IMR-90 (cell line): ENCODE measurements around the gene DAB2. TPM values are rescaled to one million over a fixed set of nuclear protein-coding genes. Genes with fewer than 3 reads are reported as not detected.

Source experiments
- ATAC-seq: fragments of 200-7000 bp; cut with Tn5 transposase; 2 replicates; pipeline ENCODE4 v1.9.1; 2020; ENCODE audit warnings: low read depth, mild to moderate bottlenecking, moderate library complexity
- BruUV-seq: library from RNA; stranded (reverse); fragments of 400-500 nt; replicated peaks from 2 replicates; lab custom pipeline; 2021; lab: Mats Ljungman, UMichigan
- CTCF ChIA-PET: fragments of 300-600 bp; formaldehyde crosslinking; extraction: SDS; loops from one replicate; lab custom pipeline; 2021; ENCODE audit warnings: antibody characterized with exemption; lab: Yijun Ruan, JAX
- POLR2A ChIA-PET: fragments of 300-600 bp; sonication (Branson Sonifier 250); formaldehyde crosslinking; loops from one replicate; lab custom pipeline; 2022; ENCODE audit warnings: antibody characterized with exemption; ENCODE audit not compliant: unreplicated experiment; lab: Charles Lee
- DNase-seq: peaks from one replicate; pipeline ENCODE4 v3.0.0; 2013
- H2AFZ ChIP-seq: replicated peaks from 2 replicates; pipeline ENCODE3; 2013; ENCODE audit warnings: low read length, mild to moderate bottlenecking; ENCODE audit not compliant: poor library complexity
- H2AK5ac ChIP-seq: 2 replicates; pipeline ENCODE4 v1.6.1; 2013; ENCODE audit warnings: low read depth, low read length, inconsistent platforms
- H2AK9ac ChIP-seq: replicated peaks from 2 replicates; pipeline ENCODE3; 2013; ENCODE audit warnings: mild to moderate bottlenecking, low read depth, low read length, moderate library complexity; ENCODE audit not compliant: poor library complexity
- H2BK120ac ChIP-seq: 2 replicates; pipeline ENCODE4 v1.6.1; 2013; ENCODE audit warnings: low read depth, low read length, inconsistent platforms
- H2BK15ac ChIP-seq: 3 replicates; pipeline ENCODE4 v1.6.1; 2013; ENCODE audit warnings: low read depth, low read length, inconsistent platforms
- H2BK20ac ChIP-seq: 2 replicates; pipeline ENCODE4 v1.6.1; 2013; ENCODE audit warnings: low read depth, mild to moderate bottlenecking, inconsistent platforms, low read length, moderate library complexity
- H2BK5ac ChIP-seq: 2 replicates; pipeline ENCODE4 v1.6.1; 2013; ENCODE audit warnings: mild to moderate bottlenecking, low read depth, low read length, inconsistent platforms; ENCODE audit not compliant: poor library complexity, severe bottlenecking
- H3K14ac ChIP-seq: replicated peaks from 2 replicates; pipeline ENCODE4 v1.6.1; 2013; ENCODE audit warnings: low read depth, low read length, inconsistent platforms
- H3K18ac ChIP-seq: 2 replicates; pipeline ENCODE4 v1.6.1; 2013; ENCODE audit warnings: low read depth, low read length, control low read depth
- H3K23ac ChIP-seq: 2 replicates; pipeline ENCODE4 v1.6.1; 2013; ENCODE audit warnings: low read depth, low read length, inconsistent platforms
- H3K27ac ChIP-seq: 2 replicates; pipeline ENCODE4 v1.5.1; 2013; ENCODE audit warnings: mild to moderate bottlenecking, control low read depth, low read length; ENCODE audit not compliant: insufficient read depth
- H3K27me3 ChIP-seq: 2 replicates; pipeline ENCODE4 v1.6.1; 2013; ENCODE audit warnings: low read length; ENCODE audit not compliant: control insufficient read depth, insufficient read depth
- H3K36me3 ChIP-seq: 2 replicates; pipeline ENCODE4 v1.6.1; 2013; ENCODE audit warnings: low read length, mixed read lengths; ENCODE audit not compliant: control insufficient read depth, insufficient read depth
- H3K4ac ChIP-seq: 2 replicates; pipeline ENCODE4 v1.6.1; 2013; ENCODE audit warnings: low read depth, low read length, inconsistent platforms
- H3K4me1 ChIP-seq: 2 replicates; pipeline ENCODE4 v1.6.1; 2013; ENCODE audit warnings: low read length, mixed read lengths; ENCODE audit not compliant: control insufficient read depth, insufficient read depth
- H3K4me2 ChIP-seq: 2 replicates; pipeline ENCODE4 v1.6.1; 2013; ENCODE audit warnings: low read depth, mild to moderate bottlenecking, control low read depth, low read length, moderate library complexity
- H3K4me3 ChIP-seq: 2 replicates; pipeline ENCODE4 v1.5.1; 2013; ENCODE audit warnings: low read depth, mild to moderate bottlenecking, control low read depth, low read length, moderate library complexity; ENCODE audit not compliant: insufficient read depth
- H3K56ac ChIP-seq: 2 replicates; pipeline ENCODE4 v1.6.1; 2013; ENCODE audit warnings: low read length, inconsistent platforms; ENCODE audit not compliant: insufficient read depth; ENCODE audit errors: extremely low read depth
- H3K79me1 ChIP-seq, 2 experiments: 2 replicates each; pipeline ENCODE4 v1.6.1; 2013; ENCODE audit warnings: low read length in 2 of 2, inconsistent platforms in 1 of 2, low read depth in 1 of 2
- H3K9ac ChIP-seq: 2 replicates; pipeline ENCODE4 v1.6.1; 2013; ENCODE audit warnings: low read depth, low read length, control low read depth
- H3K9me1 ChIP-seq: 2 replicates; pipeline ENCODE4 v1.6.1; 2013; ENCODE audit warnings: low read length, inconsistent platforms; ENCODE audit not compliant: insufficient read depth
- H3K9me3 ChIP-seq: 2 replicates; pipeline ENCODE4 v1.6.1; 2013; ENCODE audit warnings: low read length; ENCODE audit not compliant: control insufficient read depth, insufficient read depth
- H4K20me1 ChIP-seq: 2 replicates; pipeline ENCODE4 v1.6.1; 2013; ENCODE audit warnings: low read length, inconsistent platforms; ENCODE audit not compliant: insufficient read depth
- H4K5ac ChIP-seq: 2 replicates; pipeline ENCODE4 v1.6.1; 2013; ENCODE audit warnings: mild to moderate bottlenecking, low read depth, low read length, control low read depth
- H4K8ac ChIP-seq, 2 experiments: 2 replicates each; pipeline ENCODE4 v1.6.1; 2013; ENCODE audit warnings: low read depth in 2 of 2, low read length in 2 of 2, control low read depth in 1 of 2, inconsistent platforms in 1 of 2
- H4K91ac ChIP-seq: 2 replicates; pipeline ENCODE4 v1.6.1; 2013; ENCODE audit warnings: low read depth, low read length, inconsistent platforms; ENCODE audit not compliant: insufficient read depth
- CEBPB ChIP-seq: IDR thresholded peaks from 2 replicates; pipeline ENCODE4 v1.6.1; 2012; ENCODE audit warnings: low read depth, low read length, improper control_type of control experiment
- FOS ChIP-seq: fragments of 150-350 bp; IDR thresholded peaks from 2 replicates; pipeline ENCODE4 v1.6.1; 2016; ENCODE audit warnings: low read depth, low read length
- MAFK ChIP-seq: IDR thresholded peaks from 2 replicates; pipeline ENCODE4 v1.6.1; 2012; ENCODE audit warnings: low read depth, low read length, improper control_type of control experiment
- WGBS, 2 experiments: methylation state at CpG; one replicate each; pipeline versions ENCODE4 v1.1.5 to v1.1.7; 2013; ENCODE audit warnings: missing lambda C conversion rate in 2 of 2; ENCODE audit not compliant: insufficient read length in 1 of 2; ENCODE audit errors: extremely low coverage in 2 of 2; 5-methylcytosine and 5-hydroxymethylcytosine counted together
- dilution Hi-C: fragments of 300-500 bp; cut with HindIII; formaldehyde crosslinking; loops from one replicate; pipeline ENCODE4 v1.14.3; 2018; ENCODE audit warnings: low sequenced_read_pairs; ENCODE audit not compliant: unreplicated experiment
- in situ Hi-C: fragments of 300-500 bp; cut with MboI; formaldehyde crosslinking; loops from 3 replicates; pipeline ENCODE4 v1.14.3; 2019; ENCODE audit warnings: low sequenced_read_pairs, inconsistent platforms, mixed read lengths
- intact Hi-C: fragments of 100-400 bp; cut with micrococcal nuclease; formaldehyde crosslinking; loops from 2 replicates; pipeline ENCODE4 v1.10.0; 2022
- polyA plus RNA-seq, 3 experiments: library from polyadenylated mRNA; depleted of rRNA; stranded (reverse); fragments of >200 nt; gene quantifications; 2 replicates each; pipeline ENCODE4 v1.2.3, GENCODE V29; 2012; ENCODE audit warnings: low replicate concordance in 1 of 3
- total RNA-seq: library from RNA; depleted of rRNA; stranded (reverse); fragments of >200 nt; gene quantifications from 2 replicates; pipeline ENCODE4 v1.2.3, GENCODE V29; 2012

DAB2 gene
- total and polyA plus RNA-seq, 2 of the 4 experiments (the other 2 are of a cell fraction), result 50.0 to 101 TPM

GRCh38 chr5:39341896-39342295 is 82.9 kb downstream of the DAB2 start:
- Histone ChIP-seq H3K36me3 (no peaks in the 10 kb centered on the region), H3K9me1 (no peaks in the 10 kb centered on the region), H3K27me3 (peaks cover 9% of the 10 kb centered on the region; the same call in 1 of the 2 replicates), H4K5ac (no peak overlapping the region), H3K4ac (no peak overlapping the region), H2AFZ (no peak overlapping the region), H2BK5ac (no peak overlapping the region), H3K4me3 (no peak overlapping the region), H3K79me1 (no peaks in the 10 kb centered on the region), H2AK9ac (no peak overlapping the region), H3K4me2 (no peak overlapping the region), H3K56ac (no peak overlapping the region), H4K8ac (no peak overlapping the region), H2BK20ac (no peak overlapping the region), H3K18ac (no peak overlapping the region), H3K9me3 (no peaks in the 10 kb centered on the region), H3K9ac (no peak overlapping the region), H2BK15ac (no peak overlapping the region), H2BK120ac (no peak overlapping the region), H3K27ac (no peak overlapping the region), H3K23ac (no peak overlapping the region), H3K14ac (no peak overlapping the region), H2AK5ac (no peak overlapping the region), H4K91ac (no peak overlapping the region), H4K20me1 (no peaks in the 10 kb centered on the region), H3K4me1 (no peaks in the 10 kb centered on the region)
- intact Hi-C loops (no loop called here), dilution Hi-C loops (no loop called here), in situ Hi-C loops (no loop called here)
- no peak for DNase-seq
- TF ChIP-seq CEBPB (no peak), FOS (no peak), MAFK (no peak)
- WGBS, 2 experiments, result no CpG with 5 or more reads among the region's 1 CpG
- POLR2A ChIA-PET, result no interaction called here
- CTCF ChIA-PET, result no interaction called here
- BruUV-seq, result no TSS peak
- no peak for ATAC-seq
